ENCODE measurements around the gene SLC23A1. TPM values are rescaled to one million over a fixed set of nuclear protein-coding genes. Genes with fewer than 3 reads are reported as not detected.
A peak's percentile ranks its signal among the peaks of the same experiment; 100 is the strongest.

SLC23A1 gene
- total and polyA plus RNA-seq, 9 of the 15 experiments (the other 6 are each of a cell fraction or from before 2014, with no cell fraction given): 0.03 to 0.20 (median 0.05) TPM; not detected in 5

DNA sequence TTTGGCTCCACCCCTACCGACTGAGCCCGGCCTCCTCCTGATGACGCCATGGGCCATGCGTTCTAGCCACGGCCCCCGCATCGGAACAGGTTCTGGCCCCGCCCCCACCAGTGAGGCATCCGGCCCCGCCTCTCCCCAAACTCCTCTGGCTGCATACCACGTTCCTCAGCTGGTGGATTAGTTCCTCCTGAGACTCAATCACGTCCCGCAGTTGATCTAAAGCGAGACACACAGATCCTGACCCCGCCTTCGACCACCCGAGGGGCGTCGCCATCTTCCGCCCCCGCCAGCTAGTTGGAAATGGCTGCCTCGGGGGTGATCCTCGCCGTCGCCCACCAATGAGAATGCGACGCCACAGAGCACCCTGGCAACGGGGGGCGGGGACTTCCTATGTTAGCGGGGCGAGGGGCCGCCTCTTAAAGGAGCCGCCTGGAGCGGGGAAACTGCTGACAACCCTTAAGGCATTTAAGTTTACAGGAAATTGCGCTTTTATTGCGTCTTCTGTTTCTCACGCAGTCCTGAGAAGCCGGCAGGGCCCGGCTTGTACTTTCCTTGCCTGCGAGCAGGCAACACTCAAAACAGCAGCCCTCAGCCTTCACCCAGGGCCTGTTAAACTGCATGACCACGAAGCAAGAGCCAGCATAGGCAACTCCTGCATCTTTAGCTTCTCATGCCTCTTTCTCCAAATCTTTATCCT is 20.8 kb upstream of the SLC23A1 start, which contains the start of gene SPATA24 (continued):
- TF ChIP-seq, protein P1, sequence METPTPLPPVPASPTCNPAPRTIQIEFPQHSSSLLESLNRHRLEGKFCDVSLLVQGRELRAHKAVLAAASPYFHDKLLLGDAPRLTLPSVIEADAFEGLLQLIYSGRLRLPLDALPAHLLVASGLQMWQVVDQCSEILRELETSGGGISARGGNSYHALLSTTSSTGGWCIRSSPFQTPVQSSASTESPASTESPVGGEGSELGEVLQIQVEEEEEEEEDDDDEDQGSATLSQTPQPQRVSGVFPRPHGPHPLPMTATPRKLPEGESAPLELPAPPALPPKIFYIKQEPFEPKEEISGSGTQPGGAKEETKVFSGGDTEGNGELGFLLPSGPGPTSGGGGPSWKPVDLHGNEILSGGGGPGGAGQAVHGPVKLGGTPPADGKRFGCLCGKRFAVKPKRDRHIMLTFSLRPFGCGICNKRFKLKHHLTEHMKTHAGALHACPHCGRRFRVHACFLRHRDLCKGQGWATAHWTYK (CRISPR knock-in tag; IDR thresholded peaks at IDR 0.05): 0 out of 2 replicates have a peak, but pooled peaks have one; percentile 39
- TF ChIP-seq, protein P2, sequence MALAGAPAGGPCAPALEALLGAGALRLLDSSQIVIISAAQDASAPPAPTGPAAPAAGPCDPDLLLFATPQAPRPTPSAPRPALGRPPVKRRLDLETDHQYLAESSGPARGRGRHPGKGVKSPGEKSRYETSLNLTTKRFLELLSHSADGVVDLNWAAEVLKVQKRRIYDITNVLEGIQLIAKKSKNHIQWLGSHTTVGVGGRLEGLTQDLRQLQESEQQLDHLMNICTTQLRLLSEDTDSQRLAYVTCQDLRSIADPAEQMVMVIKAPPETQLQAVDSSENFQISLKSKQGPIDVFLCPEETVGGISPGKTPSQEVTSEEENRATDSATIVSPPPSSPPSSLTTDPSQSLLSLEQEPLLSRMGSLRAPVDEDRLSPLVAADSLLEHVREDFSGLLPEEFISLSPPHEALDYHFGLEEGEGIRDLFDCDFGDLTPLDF (CRISPR knock-in tag; IDR thresholded peaks at IDR 0.05): no peak; the same call in 1 of the 2 replicates
- TF ChIP-seq, protein P3, sequence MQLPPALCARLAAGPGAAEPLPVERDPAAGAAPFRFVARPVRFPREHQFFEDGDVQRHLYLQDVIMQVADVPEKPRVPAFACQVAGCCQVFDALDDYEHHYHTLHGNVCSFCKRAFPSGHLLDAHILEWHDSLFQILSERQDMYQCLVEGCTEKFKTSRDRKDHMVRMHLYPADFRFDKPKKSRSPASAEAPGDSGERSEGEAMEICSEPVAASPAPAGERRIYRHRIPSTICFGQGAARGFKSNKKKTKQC (CRISPR knock-in tag; IDR thresholded peaks at IDR 0.05): 0 out of 2 replicates have a peak, but pooled peaks have one; percentile 31
- TF ChIP-seq SPI1 (IDR thresholded peaks at IDR 0.05; ENCODE audit: borderline replicate concordance, low read depth, low read length) (peak; percentile 10; the same call in 1 of the 2 replicates), RBM22 (IDR thresholded peaks at IDR 0.05; ENCODE audit: low read depth, low read length, poor library complexity, severe bottlenecking) (peak; percentile 56), OTX1 (CRISPR knock-in tag; IDR thresholded peaks at IDR 0.05) (0 out of 2 replicates have a peak, but pooled peaks have one; percentile 33), SUPT5H (IDR thresholded peaks at IDR 0.05) (0 out of 2 replicates have a peak, but pooled peaks have one; percentile 63), ZNF408 (CRISPR knock-in tag; IDR thresholded peaks at IDR 0.05; ENCODE audit: low read depth) (no peak), ASH1L (IDR thresholded peaks at IDR 0.05; ENCODE audit: borderline replicate concordance, low read depth, partially characterized antibody) (peak; percentile 38), SMAD3 (CRISPR knock-in tag; conservative IDR thresholded peaks at IDR 0.05) (no peak), SAP30 (IDR thresholded peaks at IDR 0.05; ENCODE audit: borderline replicate concordance, insufficient read depth, low read depth, low read length, poor library complexity, severe bottlenecking) (no peak), ZKSCAN3 (CRISPR knock-in tag; IDR thresholded peaks at IDR 0.05) (no peak), DMBX1 (CRISPR knock-in tag; IDR thresholded peaks at IDR 0.05; ENCODE audit: borderline replicate concordance) (no peak), CHD2 (IDR thresholded peaks at IDR 0.05; ENCODE audit: low read depth, low read length) (no peak), ELF1 (tag; IDR thresholded peaks at IDR 0.05) (peak; percentile 81), KLF13 (tag; IDR thresholded peaks at IDR 0.05; ENCODE audit: borderline replicate concordance, low read depth) (0 out of 2 replicates have a peak, but pooled peaks have one; percentile 68), ARID2 (IDR thresholded peaks at IDR 0.05) (no peak)
- TF ChIP-seq, protein P4, sequence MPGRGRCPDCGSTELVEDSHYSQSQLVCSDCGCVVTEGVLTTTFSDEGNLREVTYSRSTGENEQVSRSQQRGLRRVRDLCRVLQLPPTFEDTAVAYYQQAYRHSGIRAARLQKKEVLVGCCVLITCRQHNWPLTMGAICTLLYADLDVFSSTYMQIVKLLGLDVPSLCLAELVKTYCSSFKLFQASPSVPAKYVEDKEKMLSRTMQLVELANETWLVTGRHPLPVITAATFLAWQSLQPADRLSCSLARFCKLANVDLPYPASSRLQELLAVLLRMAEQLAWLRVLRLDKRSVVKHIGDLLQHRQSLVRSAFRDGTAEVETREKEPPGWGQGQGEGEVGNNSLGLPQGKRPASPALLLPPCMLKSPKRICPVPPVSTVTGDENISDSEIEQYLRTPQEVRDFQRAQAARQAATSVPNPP (IDR thresholded peaks at IDR 0.05; ENCODE audit: borderline replicate concordance, insufficient read depth, insufficient read length): no peak
- TF ChIP-seq, protein P5, sequence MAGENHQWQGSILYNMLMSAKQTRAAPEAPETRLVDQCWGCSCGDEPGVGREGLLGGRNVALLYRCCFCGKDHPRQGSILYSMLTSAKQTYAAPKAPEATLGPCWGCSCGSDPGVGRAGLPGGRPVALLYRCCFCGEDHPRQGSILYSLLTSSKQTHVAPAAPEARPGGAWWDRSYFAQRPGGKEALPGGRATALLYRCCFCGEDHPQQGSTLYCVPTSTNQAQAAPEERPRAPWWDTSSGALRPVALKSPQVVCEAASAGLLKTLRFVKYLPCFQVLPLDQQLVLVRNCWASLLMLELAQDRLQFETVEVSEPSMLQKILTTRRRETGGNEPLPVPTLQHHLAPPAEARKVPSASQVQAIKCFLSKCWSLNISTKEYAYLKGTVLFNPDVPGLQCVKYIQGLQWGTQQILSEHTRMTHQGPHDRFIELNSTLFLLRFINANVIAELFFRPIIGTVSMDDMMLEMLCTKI (IDR thresholded peaks at IDR 0.05; ENCODE audit: partially characterized antibody): no peak
- TF ChIP-seq, protein P6, sequence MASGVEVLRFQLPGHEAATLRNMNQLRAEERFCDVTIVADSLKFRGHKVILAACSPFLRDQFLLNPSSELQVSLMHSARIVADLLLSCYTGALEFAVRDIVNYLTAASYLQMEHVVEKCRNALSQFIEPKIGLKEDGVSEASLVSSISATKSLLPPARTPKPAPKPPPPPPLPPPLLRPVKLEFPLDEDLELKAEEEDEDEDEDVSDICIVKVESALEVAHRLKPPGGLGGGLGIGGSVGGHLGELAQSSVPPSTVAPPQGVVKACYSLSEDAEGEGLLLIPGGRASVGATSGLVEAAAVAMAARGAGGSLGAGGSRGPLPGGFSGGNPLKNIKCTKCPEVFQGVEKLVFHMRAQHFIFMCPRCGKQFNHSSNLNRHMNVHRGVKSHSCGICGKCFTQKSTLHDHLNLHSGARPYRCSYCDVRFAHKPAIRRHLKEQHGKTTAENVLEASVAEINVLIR (CRISPR knock-in tag; IDR thresholded peaks at IDR 0.05): peak; percentile 80
